SK-N-SH (cell line): ENCODE results near the gene NPS. TPM values are rescaled to one million over a fixed set of nuclear protein-coding genes. Genes with fewer than 3 reads are reported as not detected.

ENCODE experiments used
- CTCF ChIA-PET: fragments of 300-600, 350-600 bp; formaldehyde crosslinking; extraction: SDS; loops from one replicate; lab custom pipeline; 2021; lab: Yijun Ruan, JAX
- POLR2A ChIA-PET: fragments of 350-600 bp; sonication (Branson Sonifier 250); formaldehyde crosslinking; extraction: SDS; loops from one replicate; lab custom pipeline; 2020; ENCODE audit warnings: antibody characterized with exemption, inconsistent platforms; lab: Yijun Ruan, JAX
- DNase-seq: peaks from one replicate; pipeline ENCODE4 v3.0.0; 2012
- H2AFZ ChIP-seq: fragments of 200-600 bp; sonication (generic); 2 replicates; pipeline ENCODE4 v1.8.1; 2016; ENCODE audit warnings: antibody characterized with exemption, mild to moderate bottlenecking, low read depth
- H3F3A ChIP-seq: fragments of 200-600 bp; sonication (generic); replicated peaks from 2 replicates; pipeline ENCODE3; 2016; ENCODE audit warnings: antibody characterized with exemption, mild to moderate bottlenecking; ENCODE audit not compliant: insufficient read depth
- H3K27ac ChIP-seq, 2 experiments: fragments of 200-500 bp in 1 of 2; fragments of 200-600 bp in 1 of 2; sonication (Bioruptor generic) in 1 of 2; sonication (generic), shearing (Covaris generic) in 1 of 2; 2 replicates each; pipeline versions ENCODE4 v1.5.1 to v1.6.1; 2014 to 2016; ENCODE audit warnings: low read depth in 2 of 2, inconsistent platforms in 1 of 2, low read length in 1 of 2, mild to moderate bottlenecking in 1 of 2, mixed read lengths in 1 of 2
- H3K27me3 ChIP-seq: fragments of 200-600 bp; sonication (generic), shearing (Covaris generic); 2 replicates; pipeline ENCODE4 v1.6.1; 2016; ENCODE audit warnings: mixed run types; ENCODE audit not compliant: insufficient read depth
- H3K36me3 ChIP-seq, 2 experiments: fragments of 200-500 bp in 1 of 2; fragments of 200-600 bp in 1 of 2; sonication (Bioruptor generic) in 1 of 2; sonication (generic) in 1 of 2; replicated peaks in 1 of 2; 2 replicates each; pipeline versions ENCODE3 to v1.5.1; 2014 to 2016; ENCODE audit warnings: low read length in 1 of 2, mild to moderate bottlenecking in 1 of 2; ENCODE audit not compliant: insufficient read depth in 2 of 2, control insufficient read depth in 1 of 2
- H3K4me1 ChIP-seq, 2 experiments: fragments of 200-500 bp in 1 of 2; fragments of 200-600 bp in 1 of 2; sonication (Bioruptor generic) in 1 of 2; sonication (generic), shearing (Covaris generic) in 1 of 2; 2 replicates each; pipeline versions ENCODE4 v1.5.1 to v1.6.1; 2014 to 2016; ENCODE audit warnings: low read depth in 1 of 2, low read length in 1 of 2, mixed run types in 1 of 2; ENCODE audit not compliant: insufficient read depth in 2 of 2, control insufficient read depth in 1 of 2
- H3K4me2 ChIP-seq: fragments of 200-600 bp; sonication (generic), shearing (Covaris generic); 2 replicates; pipeline ENCODE4 v1.6.1; 2017; ENCODE audit warnings: mixed run types
- H3K4me3 ChIP-seq, 2 experiments: fragments of 200-500 bp in 1 of 2; fragments of 200-600 bp in 1 of 2; sonication (Bioruptor generic) in 1 of 2; sonication (generic), shearing (Covaris generic) in 1 of 2; 2 replicates each; pipeline versions ENCODE4 v1.5.1 to v1.8.1; 2014 to 2016; ENCODE audit warnings: low read depth in 2 of 2, inconsistent platforms in 1 of 2, low read length in 1 of 2, mild to moderate bottlenecking in 1 of 2, mixed read lengths in 1 of 2, moderate library complexity in 1 of 2
- H3K79me2 ChIP-seq: fragments of 200-600 bp; sonication (generic); 2 replicates; pipeline ENCODE4 v1.8.1; 2017; ENCODE audit warnings: mild to moderate bottlenecking; ENCODE audit not compliant: insufficient read depth
- H3K9ac ChIP-seq: fragments of 200-600 bp; sonication (generic); 2 replicates; pipeline ENCODE4 v1.6.1; 2017; ENCODE audit warnings: mixed run types
- H3K9me2 ChIP-seq: fragments of 200-600 bp; sonication (generic); 2 replicates; pipeline ENCODE4 v1.6.1; 2017; ENCODE audit warnings: mixed run types
- H3K9me3 ChIP-seq: fragments of 200-600 bp; sonication (generic); 2 replicates; pipeline ENCODE4 v1.6.1; 2017; ENCODE audit warnings: mixed run types, mild to moderate bottlenecking, moderate library complexity
- H4K20me1 ChIP-seq: fragments of 200-600 bp; sonication (generic); 2 replicates; pipeline ENCODE4 v1.6.1; 2017; ENCODE audit warnings: mild to moderate bottlenecking, mixed run types; ENCODE audit not compliant: insufficient read depth
- CTCF ChIP-seq: fragments of 200-600 bp; sonication (generic); IDR thresholded peaks from 2 replicates; pipeline ENCODE4 v1.6.1; 2017; ENCODE audit warnings: antibody characterized with exemption, mild to moderate bottlenecking, moderate library complexity
- EP300 ChIP-seq, 2 experiments: IDR thresholded peaks; 2 replicates each; pipeline versions ENCODE4 v1.4.0 to v1.6.1; 2012; ENCODE audit warnings: borderline replicate concordance in 1 of 2, low read depth in 1 of 2, low read length in 1 of 2
- FOXM1 ChIP-seq: IDR thresholded peaks from 2 replicates; pipeline ENCODE4 v1.4.0; 2012; ENCODE audit warnings: low read depth, mild to moderate bottlenecking
- GATA2 ChIP-seq: sonication (generic); formaldehyde crosslinking; IDR thresholded peaks from 2 replicates; pipeline ENCODE4 v1.5.0; 2020; ENCODE audit warnings: mild to moderate bottlenecking, missing genetic modification reagents
- IRF3 ChIP-seq: fragments of 150-350 bp; IDR thresholded peaks from 2 replicates; pipeline ENCODE4 v1.6.1; 2016; ENCODE audit warnings: mild to moderate bottlenecking, low read depth, low read length
- JUND ChIP-seq: IDR thresholded peaks from 2 replicates; pipeline ENCODE4 v1.4.0; 2012
- PBX3 ChIP-seq: IDR thresholded peaks from 2 replicates; pipeline ENCODE4; 2012
- REST ChIP-seq: IDR thresholded peaks from 2 replicates; pipeline ENCODE4 v1.6.1; 2012; ENCODE audit warnings: mild to moderate bottlenecking, low read depth, low read length, moderate library complexity
- SIN3A ChIP-seq: IDR thresholded peaks from 2 replicates; pipeline ENCODE4 v1.6.1; 2012; ENCODE audit warnings: low read depth, mild to moderate bottlenecking, low read length, moderate library complexity, borderline replicate concordance
- SMC3 ChIP-seq: IDR thresholded peaks from 2 replicates; pipeline ENCODE4 v1.6.1; 2012; ENCODE audit warnings: low read depth, low read length, improper control_type of control experiment
- TAF1 ChIP-seq: IDR thresholded peaks from 2 replicates; pipeline ENCODE4 v1.6.1; 2012; ENCODE audit warnings: low read depth, mild to moderate bottlenecking, low read length, moderate library complexity, borderline replicate concordance
- TCF12 ChIP-seq: IDR thresholded peaks from 2 replicates; pipeline ENCODE4 v1.4.0; 2012
- TEAD4 ChIP-seq: IDR thresholded peaks from 2 replicates; pipeline ENCODE4 v1.4.0; 2012; ENCODE audit warnings: mild to moderate bottlenecking, borderline replicate concordance; ENCODE audit not compliant: insufficient read depth
- WGBS: methylation state at CpG from one replicate; pipeline ENCODE4 v1.1.6; 2017; ENCODE audit warnings: low lambda C conversion rate; 5-methylcytosine and 5-hydroxymethylcytosine counted together
- polyA plus RNA-seq, 3 experiments: library from polyadenylated mRNA; depleted of rRNA; stranded (reverse); fragments of >200 nt; gene quantifications; 2 replicates each; pipeline ENCODE4 v1.2.3, GENCODE V29; 2012

Gene NPS
- polyA plus RNA-seq, 1 of the 3 experiments (the other 2 are of a cell fraction) = not detected

GRCh38 chr10:127527891-127528290, 21.2 kb upstream of the NPS start:
- no peaks in the 10 kb centered on the region for H3K9me2 ChIP-seq
- no peaks in the 10 kb centered on the region for H3K79me2 ChIP-seq
- no peak for DNase-seq
- TF ChIP-seq SIN3A (no peak), IRF3 (no peak), TAF1 (no peak), TEAD4 (no peak), TCF12 (no peak), PBX3 (no peak), JUND (no peak), CTCF (no peak), REST (no peak), FOXM1 (no peak), SMC3 (no peak), GATA2 (CRISPR knock-in tag) (no peak), EP300 (IDR thresholded peaks at IDR 0.05; ENCODE audit: borderline replicate concordance in 1 of 2, low read depth in 1 of 2, low read length in 1 of 2) (no peak)
- no peaks in the 10 kb centered on the region for H3K27me3 ChIP-seq
- no peak overlapping the region for H3K4me3 ChIP-seq
- H2AFZ ChIP-seq = no peak overlapping the region
- WGBS = 33% methylated on average over 8 of the region's 8 CpGs
- H3K4me1 ChIP-seq = no peaks in the 10 kb centered on the region; a peak in 2 of 4 replicates
- H3K9ac ChIP-seq = no peak overlapping the region
- H3K9me3 ChIP-seq = no peaks in the 10 kb centered on the region
- no peak overlapping the region for H3K27ac ChIP-seq
- ChIA-PET CTCF (no interaction called here), POLR2A (no interaction called here)
- H3K4me2 ChIP-seq = no peak overlapping the region
- H3K36me3 ChIP-seq = no peaks in the 10 kb centered on the region
- no peaks in the 10 kb centered on the region for H4K20me1 ChIP-seq
- H3F3A ChIP-seq = no peaks in the 10 kb centered on the region
